Stimulated activated CD4-positive, alpha-beta T cell treated with anti-CD3 and anti-CD28 coated beads, Interleukin-4, amount 100 ng/mL, for 1 hour (primary cell): ENCODE data around the gene NAPSA.

Experiments used
- DNase-seq: peaks from one replicate; pipeline ENCODE4 v3.0.0-alpha.2; 2020

NAPSA gene

DNA sequence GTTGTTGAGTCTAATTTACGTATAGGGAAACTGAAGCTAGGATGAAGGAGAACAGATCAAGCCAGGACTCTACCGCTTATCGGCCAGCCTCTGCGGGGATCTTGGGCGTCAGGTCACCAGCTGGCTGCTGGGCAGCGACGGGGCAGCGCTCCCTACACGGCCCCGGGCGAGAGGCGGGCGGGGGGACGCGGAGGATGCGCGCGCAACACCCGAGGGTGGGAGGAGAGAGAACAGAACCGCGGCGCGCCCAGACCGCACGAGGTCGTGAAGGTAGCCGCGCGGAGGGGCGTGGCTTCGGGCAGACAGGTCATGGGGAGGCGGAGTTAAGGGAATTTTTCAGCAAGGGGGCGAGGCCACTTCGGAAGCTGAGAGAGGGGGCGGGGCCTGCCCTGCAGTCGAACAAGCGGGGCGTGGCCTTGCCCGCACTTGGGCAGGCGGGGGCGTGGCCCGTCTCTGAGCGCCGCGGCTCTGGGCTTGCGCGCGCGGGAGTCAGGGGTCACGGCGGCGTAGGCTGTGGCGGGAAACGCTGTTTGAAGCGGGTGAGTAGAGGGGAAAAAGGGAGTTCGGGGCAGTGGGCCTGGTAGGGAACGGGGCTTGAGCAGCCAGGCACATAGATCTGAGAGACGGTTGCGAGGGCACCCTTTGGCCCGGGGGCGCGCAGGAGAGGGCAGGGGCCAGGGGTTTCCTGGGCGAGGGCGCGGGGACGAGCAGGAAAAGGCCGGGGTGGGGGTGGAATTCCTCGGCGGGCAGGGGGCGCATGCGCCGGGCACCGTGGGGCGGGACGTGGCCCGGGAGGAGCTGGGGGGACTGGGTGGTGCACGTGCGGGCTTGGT is 18.6 kb upstream of the NAPSA start, which contains the start of gene POLD1:
Gene POLD1, plus strand, starts transcription at position 496 of the 833 bp plus-strand sequence. CDS start 14,505 bp downstream, outside the sequence.
- DNase-seq, result peak; percentile 99

DNA sequence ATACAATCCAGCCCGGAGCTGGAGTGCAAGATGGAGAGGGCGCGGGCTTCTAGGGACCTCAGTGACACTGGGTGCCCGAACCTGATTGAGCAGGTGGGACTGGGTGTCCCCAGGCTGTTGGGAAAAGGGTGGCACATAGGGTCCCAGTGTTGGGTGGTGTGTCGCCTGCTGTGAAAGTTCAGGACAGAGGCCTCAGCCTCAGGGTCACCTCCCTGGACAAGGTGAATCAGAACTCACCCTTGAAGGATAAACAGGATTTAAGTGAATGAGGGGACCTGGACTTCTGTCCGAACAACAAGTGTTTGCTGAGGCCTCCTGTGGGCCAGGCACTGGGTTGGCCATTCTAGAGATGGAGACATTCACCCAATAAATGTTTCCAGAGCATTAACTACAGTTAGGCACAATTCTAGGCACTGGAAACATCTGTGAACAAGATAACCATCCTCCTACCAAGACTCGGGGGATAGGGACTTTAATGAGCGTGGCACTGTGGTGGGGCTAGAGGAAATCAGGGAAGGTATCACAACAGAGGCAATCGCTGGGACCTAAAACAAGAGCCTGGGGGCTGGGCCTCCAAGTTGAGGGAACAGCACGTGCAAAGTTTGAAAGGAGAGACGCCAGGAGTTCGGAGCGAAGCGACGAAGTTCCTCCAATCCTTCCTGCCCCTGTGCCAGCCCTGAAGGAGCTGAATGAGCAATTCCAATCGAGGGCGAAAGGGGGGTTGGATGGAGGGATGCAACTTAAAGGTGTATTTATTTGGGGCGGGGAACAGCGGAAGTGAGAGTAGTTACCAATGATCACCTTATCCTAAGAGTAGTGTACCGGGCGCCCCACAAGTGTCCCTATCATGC is 17.8 kb upstream of the NAPSA start:
- DNase-seq, result no peak

DNA sequence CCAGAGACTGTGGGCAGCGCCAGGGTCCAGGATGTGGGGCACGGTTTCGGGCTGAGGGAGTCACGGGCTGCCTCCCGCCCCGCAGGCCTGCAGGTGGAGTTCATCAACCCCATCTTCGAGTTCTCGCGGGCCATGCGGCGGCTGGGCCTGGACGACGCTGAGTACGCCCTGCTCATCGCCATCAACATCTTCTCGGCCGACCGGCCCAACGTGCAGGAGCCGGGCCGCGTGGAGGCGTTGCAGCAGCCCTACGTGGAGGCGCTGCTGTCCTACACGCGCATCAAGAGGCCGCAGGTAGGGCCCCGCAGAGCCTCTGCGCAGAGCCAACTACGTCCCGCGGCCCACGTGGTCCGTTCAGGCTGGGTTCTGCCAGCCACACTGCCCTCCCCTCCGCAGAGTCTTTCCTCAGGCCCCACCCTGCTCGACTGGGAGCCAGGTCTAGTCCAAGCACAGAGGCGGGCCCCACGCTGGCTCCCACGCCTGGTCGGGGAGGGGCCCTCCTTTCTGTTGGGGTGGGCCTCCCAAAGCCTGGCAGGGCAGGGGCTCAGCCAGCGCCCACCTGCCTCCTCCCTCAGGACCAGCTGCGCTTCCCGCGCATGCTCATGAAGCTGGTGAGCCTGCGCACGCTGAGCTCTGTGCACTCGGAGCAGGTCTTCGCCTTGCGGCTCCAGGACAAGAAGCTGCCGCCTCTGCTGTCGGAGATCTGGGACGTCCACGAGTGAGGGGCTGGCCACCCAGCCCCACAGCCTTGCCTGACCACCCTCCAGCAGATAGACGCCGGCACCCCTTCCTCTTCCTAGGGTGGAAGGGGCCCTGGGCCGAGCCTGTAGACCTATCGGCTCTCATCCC is 16.7 kb upstream of the NAPSA start:
- DNase-seq, result no peak

DNA sequence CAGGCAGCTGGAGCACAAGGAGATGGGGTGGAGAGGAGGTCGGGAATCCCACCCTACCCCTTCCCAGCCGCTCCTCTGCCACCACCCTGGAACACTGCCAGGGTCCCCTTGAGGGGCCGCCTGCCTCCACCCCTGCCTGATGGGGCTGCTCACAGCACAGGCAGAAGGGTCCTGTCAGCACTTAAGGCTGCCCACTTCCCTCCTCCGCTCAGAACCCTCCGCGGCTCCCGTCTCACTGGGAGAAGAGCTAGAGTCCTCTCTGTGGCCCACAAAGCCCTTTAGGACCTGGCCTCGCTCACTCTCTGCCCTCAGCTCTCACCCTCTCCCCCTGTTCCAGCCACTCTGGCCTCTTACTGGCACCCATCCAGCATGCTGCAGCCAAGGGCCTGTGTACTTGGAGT is 15.3 kb upstream of the NAPSA start:
- no peak for DNase-seq

DNA sequence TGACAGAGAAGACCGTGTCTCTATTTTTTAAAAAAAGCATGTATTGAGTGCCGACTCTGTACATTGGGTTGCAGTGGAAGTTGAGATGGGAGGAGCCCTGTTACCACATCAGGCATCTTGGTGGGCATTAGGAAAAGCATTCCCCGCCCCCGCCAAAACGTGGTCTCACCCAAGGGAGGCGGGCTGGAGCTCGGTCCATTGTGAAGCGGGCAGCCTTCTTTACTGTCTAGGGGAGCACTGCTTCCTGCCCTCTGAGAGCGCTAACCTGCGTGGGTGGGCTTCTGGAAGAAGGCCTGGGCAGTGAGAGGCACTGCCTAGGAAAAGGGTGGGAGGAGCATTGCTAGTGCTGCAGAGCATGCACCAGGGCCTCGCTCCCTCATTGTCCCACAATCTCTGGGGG is 14.7 kb upstream of the NAPSA start:
- DNase-seq, result no peak

DNA sequence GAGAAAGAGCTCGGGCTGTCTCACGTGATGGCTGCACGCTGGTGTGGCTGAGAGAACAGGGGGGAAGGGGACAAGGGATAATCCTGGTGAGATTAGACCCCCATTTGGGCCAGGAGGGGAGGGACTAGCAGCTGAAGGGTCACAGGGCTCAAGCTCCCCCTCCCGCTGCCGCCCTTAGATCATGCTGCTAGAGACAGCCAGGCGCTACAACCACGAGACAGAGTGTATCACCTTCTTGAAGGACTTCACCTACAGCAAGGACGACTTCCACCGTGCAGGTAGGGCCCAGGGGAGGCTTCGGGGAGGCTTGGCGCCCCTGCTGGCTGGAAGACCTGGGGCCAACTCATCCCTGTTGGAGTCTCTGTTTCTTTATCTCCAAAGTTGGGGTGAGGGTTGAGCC is 14.2 kb upstream of the NAPSA start:
- no peak for DNase-seq

DNA sequence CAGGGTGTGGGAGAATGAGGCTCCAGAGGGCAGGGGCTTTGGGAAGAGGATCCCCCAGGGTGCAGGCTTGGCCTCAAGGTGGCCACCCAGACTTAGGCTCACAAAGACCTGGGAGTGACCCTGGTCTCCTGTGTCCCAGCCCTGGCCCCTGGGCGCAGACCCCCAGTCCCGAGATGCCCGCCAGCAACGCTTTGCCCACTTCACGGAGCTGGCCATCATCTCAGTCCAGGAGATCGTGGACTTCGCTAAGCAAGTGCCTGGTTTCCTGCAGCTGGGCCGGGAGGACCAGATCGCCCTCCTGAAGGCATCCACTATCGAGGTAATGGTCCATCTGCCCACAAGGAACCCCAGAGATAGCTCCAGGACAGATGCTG is 13.4 kb upstream of the NAPSA start:
- DNase-seq, result no peak

DNA sequence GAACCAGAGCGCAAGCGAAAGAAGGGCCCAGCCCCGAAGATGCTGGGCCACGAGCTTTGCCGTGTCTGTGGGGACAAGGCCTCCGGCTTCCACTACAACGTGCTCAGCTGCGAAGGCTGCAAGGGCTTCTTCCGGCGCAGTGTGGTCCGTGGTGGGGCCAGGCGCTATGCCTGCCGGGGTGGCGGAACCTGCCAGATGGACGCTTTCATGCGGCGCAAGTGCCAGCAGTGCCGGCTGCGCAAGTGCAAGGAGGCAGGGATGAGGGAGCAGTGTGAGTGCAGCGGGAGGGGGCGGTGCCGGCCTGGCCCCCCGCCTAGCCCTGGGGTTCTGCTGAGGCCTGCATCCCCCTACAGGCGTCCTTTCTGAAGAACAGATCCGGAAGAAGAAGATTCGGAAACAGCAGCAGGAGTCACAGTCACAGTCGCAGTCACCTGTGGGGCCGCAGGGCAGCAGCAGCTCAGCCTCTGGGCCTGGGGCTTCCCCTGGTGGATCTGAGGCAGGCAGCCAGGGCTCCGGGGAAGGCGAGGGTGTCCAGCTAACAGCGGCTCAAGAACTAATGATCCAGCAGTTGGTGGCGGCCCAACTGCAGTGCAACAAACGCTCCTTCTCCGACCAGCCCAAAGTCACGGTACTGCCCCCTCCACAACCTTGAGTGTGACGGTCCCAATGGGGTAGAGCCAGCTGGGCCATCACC is 12.9 kb upstream of the NAPSA start:
- DNase-seq, result no peak

DNA sequence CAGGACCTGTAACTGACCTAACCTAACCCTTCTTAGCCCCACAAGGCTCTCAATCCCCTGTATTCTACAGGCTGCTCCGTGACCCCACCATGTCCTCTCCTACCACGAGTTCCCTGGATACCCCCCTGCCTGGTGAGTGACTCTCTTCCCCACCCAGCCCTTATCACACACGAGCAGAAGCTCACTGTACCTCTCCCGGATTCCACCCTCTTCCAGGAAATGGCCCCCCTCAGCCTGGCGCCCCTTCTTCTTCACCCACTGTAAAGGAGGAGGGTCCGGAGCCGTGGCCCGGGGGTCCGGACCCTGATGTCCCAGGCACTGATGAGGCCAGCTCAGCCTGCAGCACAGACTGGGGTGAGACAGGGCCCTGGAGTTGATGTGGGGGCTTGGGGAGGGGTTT is 12.1 kb upstream of the NAPSA start:
- no peak for DNase-seq

DNA sequence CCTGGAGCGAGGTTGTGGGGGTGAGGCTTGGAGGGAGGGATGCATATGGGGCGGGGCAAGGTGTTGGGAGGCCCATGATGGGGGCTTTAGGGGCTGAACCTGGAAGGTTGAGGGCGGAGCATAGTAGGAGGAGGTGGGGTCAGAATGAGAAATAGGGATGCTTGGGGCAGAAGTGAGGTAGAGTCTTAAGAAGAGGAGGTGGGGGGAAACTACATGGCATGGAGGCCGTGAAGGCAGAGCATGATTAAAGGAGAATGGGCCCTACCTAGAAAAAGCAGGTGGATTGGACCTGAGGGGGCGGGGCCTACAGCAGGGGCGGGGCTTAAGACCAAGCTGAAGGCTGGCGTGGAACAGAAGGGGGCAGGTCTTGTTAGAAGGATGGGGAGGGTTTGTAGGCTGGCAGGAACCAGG is 11.6 kb upstream of the NAPSA start:
- peak; percentile 62 for DNase-seq

DNA sequence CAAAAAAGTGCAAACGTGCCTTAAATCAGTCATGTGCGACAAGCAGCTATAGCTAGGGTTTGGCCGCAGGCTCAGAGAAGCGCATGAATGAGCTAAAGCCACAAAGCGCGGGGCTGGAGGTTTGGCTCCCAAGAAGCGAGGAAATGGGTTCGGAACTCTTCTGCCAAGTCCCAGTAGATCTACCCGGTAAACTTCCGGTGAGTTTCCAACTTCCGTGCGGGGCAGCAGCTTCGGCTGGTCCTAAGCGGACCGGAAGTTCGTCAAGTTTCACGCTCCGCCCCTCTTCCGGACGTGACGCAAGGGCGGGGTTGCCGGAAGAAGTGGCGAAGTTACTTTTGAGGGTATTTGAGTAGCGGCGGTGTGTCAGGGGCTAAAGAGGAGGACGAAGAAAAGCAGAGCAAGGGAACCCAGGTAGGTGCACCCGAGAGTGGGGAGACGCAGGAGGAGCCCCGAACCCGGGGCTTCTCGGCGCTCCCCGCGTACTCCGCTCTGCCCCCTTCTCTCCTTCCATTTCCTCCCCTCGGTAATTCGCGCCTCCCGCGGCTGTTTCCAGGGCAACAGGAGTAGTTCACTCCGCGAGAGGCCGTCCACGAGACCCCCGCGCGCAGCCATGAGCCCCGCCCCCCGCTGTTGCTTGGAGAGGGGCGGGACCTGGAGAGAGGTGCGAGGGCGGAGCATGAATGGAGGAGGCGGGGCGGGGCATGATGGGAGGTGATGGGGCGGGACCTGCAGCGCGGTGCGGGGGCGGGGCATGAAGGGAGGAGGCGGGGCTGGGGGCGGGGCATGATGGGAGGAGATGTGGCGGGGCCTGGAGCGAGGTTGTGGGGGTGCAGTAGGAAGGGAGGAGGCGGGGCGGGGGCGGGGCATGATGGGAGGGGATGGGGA is 11.0 kb upstream of the NAPSA start, which contains the start of gene NR1H2:
Gene NR1H2, plus strand, starts transcription at position 292 of the 885 bp plus-strand sequence. CDS start 1,149 bp downstream, outside the sequence.
- DNase-seq, result peak; percentile 92

DNA sequence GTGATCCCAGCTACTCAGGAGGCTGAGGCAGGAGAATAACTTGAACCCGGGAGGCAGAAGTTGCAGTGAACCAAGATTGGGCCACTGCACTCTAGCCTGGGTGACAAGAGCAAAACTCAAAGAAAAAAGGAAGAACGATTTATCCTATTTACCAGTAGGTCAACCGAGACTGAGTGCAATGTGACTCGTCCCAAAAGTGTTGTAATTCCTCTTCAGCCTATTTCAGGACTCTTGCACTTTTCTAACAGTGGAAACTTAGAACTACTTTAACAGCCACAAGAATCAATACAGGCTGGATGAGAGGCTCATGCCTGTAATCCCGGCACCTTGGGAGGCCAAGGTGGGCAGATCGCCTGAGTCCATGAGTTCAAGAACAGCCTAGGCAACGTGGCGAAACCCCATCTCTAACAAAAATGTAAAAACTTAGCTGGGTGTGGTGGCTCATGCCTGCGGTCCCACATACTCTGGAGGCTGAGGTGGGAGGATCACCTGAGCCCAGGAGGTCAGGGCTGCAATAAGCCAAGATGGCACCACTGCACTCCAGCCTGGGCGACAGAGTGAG is 6.6 kb upstream of the NAPSA start:
- no peak for DNase-seq

DNA sequence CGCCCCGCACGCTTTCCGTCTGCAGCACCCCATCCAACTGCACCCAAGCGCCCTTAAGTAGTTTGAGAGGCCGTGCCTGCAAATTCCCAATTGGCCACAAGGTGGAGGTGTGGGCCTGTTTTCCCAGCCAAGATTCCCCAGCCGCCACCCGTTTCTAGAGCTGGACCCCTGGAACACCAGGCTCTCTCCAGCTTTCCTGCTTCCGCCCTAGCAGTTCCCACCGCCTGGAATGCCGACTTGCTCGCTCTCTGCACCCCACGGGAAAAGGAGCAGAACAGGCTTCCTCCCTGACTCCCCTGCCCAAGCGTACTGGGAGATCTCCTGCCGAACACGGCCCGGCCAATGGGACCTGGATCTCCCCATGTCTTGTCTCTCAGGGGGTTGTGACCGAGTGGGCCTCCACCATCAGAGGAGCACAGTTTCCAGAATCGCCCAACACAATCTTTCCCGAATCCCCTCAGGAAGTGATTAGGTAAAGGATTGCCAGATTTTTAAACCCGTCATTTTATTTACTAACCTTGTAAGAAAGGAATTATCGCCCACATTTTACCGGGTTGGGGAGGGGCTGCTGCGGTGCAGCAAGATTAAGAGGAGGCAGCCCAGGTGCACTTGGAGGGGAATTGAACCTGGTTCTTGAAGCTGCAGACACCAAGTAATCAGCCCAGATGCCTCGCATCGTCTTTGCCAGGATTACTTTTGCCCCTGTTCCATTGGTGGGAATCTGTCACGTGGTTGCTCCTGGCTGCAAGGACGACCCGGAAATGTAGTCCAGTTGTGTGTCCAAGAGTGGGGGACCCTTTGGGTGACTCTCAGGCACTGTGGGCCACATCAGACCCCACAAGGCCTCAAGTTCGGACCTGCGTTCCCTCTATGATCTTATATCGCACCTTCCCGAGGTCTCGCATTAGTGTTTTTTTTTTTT is 3.5 kb upstream of the NAPSA start:
- peak; percentile 76 for DNase-seq

DNA sequence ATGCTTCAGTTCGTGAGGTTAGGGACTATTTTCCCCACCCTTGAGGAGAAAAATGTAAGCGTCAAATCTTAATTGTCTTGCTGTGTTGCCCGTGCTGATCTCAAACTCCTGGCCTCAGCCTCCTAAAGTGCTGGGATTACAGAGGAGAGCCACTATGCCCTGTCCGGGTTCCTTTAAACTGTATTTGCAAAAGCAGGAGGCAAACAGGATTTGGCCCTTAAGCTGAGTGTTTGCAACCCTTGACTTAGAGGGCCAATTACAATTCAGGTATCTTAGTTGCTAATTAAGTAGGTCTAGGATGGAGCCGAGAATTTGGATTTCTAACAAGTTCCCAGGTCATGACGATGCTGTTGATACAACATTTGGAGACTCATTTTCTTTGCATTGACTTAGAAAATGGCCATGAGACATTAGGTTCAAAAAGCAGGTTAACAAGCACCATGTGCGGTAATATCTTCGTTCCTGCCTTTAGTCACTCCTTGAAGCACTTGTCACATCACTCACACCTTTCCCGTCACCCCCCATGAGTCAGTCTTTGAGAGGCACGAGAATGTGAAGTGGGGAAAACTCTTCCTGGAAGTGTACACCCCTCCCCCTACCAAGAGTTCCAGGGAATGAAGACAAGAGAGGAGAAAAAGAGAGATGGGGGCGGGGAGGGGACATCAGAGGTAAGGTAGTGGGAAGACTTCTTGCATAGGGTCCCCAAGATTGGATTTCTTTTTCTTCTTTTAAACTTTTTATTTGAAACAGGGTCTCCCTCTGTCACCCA is 2.6 kb downstream of the NAPSA start:
- no peak for DNase-seq

DNA sequence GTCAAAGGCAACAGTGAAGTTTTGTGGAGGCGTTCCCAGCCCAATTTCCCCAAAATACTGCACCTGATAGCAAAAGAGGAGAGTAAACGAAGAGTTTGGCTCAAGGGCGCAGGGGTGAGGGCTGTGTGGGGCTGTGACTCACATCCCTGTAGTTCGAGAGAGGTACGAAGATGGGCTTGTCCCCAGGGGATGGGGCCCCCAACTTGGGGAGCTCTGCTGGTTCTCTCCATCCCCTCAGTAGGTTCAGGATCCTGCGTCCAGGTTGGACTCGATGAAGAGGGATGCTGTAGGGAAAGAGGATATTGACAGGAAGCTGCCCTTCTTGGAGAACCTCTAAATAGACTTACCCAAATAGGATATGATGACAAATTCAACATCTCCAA is 3.4 kb downstream of the NAPSA start:
- no peak for DNase-seq

DNA sequence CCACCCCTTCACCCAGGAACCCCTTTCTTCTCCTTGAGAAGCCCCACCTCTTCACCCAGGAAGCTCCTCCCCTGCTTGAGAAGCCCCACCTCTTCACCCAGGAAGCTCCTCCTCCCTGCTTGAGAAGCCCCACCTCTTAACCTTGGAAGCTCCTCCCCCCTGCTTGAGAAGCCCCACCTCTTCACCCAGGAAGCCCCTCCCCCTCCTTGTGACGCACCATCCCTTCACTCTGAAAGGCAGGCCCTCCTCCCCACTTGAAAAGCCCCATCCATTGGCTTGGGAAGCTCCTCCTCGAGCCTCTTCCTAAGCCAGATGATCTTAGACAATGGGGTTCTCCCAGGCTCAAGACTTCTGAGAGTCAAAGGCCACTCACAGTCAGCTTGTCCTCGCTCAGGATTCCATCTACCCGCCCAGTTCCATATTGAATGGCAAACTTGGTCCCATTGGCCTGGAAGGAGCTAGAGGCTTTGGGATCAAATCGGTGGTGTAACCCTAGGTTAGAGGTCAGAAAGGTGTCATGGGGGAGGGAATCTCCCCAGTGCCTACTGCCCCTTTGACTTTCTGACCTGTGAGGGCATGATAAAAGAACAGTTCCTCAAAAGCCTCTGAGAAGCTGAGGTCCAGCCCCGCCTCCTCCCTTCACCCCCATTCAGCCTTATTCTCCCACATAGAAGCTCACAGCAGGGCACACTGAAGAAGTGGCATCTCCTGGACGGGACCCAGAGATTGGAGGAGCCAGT is 4.0 kb downstream of the NAPSA start:
- DNase-seq, result no peak

DNA sequence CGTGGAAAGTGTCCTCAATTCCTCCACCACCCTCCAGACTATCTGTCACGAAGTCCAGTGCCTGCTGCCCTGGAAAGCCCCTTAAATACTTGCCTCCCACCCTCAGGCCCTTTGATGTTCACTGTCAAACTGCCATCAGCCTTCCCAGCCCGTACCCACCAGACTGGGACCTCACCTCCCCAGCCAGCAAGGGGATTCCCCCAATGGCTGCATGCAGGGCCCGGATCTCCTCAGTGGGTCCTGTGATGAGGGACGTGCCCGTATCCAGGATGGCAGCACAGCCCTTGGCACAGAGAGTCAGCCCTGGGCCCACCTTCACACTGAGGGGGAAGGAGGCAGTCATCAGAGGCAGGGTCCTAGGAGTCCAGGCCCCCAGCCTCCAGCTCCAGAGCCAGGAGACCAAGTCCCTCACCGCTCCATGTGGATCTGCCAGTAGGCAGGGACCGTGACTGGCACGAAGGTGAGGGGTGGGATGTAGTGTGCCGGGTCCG is 6.1 kb downstream of the NAPSA start:
- no peak for DNase-seq
